ENCODE measurements around the gene ATP4A. TPM values are rescaled to one million over a fixed set of nuclear protein-coding genes. Genes with fewer than 3 reads are reported as not detected.
A peak's percentile ranks its signal among the peaks of the same experiment; 100 is the strongest.
"Not testable (repeated sequence)": the region's sequence is repeated elsewhere in the genome, so short reads cannot be mapped to it uniquely, and the experiment has no call there.

ATP4A gene
- not detected for total RNA-seq
- long read RNA-seq, donor 1, result 0 reads
- long read RNA-seq, donor 2, result 0 reads

DNA sequence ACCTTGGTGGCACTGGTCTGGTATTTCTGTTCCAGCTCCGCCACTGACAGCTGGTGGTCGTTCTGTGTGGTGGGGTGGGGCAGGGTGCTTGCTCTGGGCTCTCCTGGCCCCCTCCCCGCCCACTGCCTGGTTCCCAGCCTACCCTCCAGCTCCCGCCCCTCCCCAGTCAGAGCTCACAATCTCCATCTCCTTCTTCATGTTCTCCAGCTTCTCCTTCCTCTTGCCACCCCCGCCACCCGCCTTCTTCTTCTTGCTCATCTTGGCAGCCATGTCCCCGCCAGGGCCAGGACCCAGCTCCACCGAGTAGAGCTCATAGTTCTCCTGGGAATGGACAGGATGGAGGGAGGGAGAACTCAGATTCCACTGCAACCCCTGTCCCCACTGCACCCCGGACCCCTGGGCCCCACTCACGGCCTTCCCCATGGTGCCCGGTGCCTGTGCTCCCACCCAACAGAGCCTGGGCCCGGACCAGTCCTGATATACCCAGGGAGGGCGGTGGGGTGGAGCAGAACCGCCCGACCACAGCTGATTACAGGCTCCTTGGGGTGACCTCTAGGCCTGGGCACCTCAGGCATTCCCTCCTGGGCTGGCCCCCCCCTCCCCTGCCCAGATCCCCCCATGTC lies at the start of gene ATP4A:
TSS of gene ATP4A (minus strand) at position 452 of the 623 bp plus-strand sequence. CDS start at position 423, 29 bp downstream.
- intact Hi-C loops (cut with DNase I), result no loop called here

DNA sequence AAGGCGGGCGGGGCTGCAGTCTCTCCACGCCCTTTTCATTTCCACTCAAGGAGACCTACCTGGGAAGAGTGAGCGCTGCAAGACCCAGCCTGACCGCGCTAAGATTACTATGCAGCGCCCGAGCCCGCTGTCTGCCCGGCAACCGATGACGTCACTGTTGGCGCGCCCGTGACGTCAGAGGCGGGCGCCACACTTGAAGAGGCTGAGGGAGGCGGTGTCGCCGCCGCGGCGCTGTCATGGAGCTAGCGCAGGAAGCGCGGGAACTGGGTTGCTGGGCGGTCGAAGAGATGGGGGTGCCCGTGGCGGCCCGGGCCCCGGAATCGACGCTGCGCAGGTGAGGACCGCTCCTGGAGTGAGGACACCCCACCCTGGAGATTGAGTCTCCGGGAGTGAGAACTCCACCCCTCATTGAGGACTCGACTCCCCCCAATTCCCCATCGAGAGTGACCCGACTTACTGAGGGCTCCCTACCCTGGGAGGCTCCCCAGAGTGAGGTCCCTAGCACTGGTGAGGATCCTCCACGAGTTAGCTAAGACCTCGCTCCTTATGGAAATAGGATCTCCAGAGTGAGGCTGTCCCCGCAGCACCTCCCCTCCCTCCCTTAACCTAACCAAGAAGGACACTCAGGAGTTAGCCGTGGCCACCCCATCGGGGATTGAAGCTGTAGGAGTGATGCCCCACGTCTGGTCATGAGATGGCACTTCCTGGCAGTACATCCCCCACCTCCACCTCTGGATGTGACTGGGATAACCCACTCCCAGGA lies 49.3 kb upstream of the ATP4A start, which contains the start of gene HAUS5:
TSS of gene HAUS5 (plus strand) at position 177 of the 763 bp plus-strand sequence. CDS start at position 237, 60 bp downstream.
- DNase-seq (ENCODE audit: low spot score), result peak; percentile 98
- intact Hi-C loops (cut with DNase I), result no loop called here

More for the DNA sequence above, at the start of gene ATP4A:
- no peak for DNase-seq (ENCODE audit: low spot score)

DNA sequence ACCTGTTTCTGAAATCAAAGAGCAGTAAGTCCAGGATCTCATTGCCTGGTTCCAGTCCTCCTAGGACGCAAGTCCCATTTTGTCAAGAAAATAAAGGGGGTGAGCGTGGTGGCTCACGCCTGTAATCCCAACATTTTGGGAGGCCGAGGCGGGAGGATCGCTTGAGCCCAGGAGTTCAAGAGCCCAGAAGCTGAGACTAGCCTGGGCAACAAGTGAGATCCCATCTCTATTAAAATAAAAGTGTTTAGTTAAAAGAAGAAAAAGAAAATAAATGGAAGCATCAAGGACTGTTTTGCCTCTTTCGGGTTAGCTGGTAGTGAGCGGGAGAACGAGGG lies 48.7 kb upstream of the ATP4A start:
- no peak for DNase-seq (ENCODE audit: low spot score)
- intact Hi-C loops (cut with DNase I), result no loop called here

DNA sequence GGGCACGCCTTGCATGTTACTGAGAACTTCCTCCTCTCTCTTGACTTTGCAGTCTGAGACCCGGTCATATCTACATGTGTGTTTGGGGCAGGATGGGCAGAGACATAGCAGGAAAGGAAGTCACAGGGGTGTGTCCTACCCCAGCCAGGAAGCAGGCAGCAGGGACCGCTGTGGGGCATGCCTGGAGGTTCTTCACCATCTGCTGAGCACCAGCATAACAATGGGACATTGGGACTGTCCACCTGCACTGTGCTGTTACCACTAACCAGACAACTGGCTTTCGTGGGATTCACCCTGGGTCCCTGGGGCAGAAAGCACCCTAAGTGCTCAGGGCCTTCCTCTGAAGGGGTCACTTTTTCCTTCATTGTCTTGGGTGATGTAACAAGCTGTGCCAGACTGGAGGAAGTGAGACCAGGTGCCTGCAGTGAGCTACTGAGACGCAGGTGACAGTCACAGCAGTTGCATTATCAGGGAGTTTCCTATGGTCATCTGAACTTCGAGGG lies 46.4 kb upstream of the ATP4A start:
- no peak for DNase-seq (ENCODE audit: low spot score)
- intact Hi-C loops (cut with DNase I), result no loop called here

DNA sequence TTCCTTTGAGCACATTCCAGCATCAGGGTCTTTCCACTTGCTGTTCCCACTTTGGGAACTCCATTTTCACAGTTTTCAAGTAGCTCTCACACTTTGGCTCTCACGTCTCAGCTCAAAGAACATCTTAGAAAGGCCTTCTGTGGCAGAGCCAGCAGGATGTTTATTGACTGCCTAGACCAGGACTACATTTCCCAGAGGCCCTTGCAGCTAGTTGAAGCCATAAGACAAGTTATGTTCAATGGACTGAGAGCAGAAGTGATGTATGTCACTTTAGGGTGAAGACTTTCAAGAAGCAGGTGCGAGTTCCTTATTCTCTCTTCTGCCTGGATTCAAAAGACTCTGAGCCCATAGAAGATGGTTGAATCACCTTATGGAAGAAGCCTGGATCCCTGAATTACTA lies 44.8 kb upstream of the ATP4A start:
- no peak for DNase-seq (ENCODE audit: low spot score)
- intact Hi-C loops (cut with DNase I), result no loop called here

DNA sequence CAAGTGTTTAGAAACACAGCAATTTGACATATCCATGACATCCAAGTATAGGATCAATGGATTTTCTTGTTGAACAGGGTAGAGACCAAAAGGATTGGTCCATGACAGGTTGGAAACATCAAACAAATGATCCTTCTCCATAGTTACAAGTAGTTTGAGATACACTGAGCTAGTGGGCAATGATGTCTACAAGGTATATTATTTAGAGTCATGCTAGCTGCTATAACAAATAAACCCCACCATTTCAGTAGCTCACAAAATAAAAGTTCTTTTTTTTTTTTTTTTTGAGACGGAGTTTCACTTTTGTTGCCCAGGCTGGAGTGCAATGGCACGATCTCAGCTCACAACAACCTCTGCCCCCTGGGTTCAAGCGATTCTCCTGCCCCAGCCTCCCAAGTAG lies 44.2 kb upstream of the ATP4A start:
- DNase-seq (ENCODE audit: low spot score), result no peak
- intact Hi-C loops (cut with DNase I), result no loop called here

DNA sequence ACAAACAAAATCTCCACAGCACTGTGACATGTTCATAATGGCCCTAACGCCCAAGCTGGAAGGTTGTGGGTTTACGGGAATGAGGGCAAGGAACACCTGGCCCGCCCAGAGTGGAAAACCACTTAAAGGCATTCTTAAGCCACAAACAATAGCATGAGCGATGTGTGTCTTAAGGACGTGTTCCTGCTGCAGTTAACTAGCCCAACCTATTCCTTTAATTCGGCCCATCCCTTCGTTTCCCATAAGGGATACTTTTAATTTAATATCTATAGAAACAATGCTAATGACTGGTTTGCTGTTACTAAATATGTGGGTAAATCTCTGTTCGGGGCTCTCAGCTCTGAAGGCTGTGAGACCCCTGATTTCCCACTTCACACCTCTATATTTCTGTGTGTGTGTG lies 43.7 kb upstream of the ATP4A start:
- intact Hi-C loops (cut with DNase I), result not testable (repeated sequence)

DNA sequence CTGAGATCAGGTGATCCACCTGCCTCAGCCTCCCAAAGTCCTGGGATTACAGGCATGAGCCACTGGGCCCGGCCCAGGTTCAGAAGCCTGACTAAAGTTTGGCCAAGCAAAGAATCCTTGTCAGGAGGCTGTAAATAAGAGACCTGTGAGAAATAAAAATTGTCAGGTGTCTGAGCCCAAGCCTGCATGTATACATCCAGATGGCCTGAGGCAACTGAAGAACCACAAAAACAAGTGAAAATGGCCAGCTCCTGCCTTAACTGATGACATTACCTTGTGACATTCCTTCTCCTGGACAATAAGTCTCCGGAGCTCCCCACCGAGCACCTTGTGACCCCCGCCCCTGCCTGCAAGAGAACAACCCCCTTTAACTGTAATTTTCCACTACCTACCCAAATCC lies 41.0 kb upstream of the ATP4A start:
- intact Hi-C loops (cut with DNase I); DNase-seq (ENCODE audit: low spot score): not testable (repeated sequence)

More for the DNA sequence above, 43.7 kb upstream of the ATP4A start:
- not testable (repeated sequence) for DNase-seq (ENCODE audit: low spot score)

DNA sequence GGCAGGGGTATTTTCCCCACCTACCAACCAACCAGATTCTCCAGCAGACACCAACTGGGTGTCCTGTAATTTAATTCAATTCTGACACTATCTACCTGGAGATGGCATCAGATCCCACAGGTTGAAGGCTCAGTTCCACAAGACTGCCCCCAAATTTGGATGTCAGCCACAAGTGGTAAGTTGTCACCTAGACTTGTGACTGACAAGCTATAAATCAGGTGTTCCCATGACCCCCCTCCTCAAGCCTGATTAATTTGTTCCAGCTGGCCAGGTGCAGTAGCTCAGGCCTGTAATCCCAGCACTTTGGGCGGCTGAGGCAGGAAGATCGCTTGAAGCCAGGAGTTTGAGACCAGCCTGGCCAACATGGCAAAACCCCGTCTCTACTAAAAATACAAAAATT lies 38.5 kb upstream of the ATP4A start:
- intact Hi-C loops (cut with DNase I), result no loop called here
- no peak for DNase-seq (ENCODE audit: low spot score)

DNA sequence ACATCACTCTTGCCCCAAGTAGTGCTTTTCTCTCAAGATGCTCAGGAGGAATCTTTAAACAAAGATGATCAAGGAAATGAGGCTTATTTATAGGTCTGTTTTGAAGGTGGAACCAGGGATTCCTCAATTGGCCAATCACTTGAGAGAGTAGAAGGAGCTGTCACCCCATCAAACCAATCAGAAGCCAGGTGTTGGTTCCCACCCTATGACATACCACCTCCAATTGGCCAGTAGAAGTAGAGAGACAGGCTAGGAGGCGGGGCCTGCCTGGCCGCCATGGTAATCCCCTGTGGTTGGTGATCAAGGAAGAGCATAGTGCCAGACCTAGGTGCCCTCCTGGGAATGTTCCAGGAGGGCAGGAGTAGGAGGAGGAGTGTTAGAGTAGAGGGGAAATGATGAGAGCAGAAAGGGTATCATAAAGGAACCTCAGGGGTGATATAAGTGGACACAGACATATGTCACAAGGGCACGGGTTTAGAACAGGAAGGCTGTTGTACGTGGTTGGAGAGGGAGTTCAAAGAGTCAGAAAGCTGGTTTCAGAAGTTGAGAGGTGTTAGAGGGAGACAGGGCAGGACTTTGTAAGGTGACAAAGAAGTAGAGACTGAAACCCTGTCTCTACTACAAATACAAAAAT lies 33.0 kb upstream of the ATP4A start:
- intact Hi-C loops (cut with DNase I), result no loop called here
- DNase-seq (ENCODE audit: low spot score), result no peak

DNA sequence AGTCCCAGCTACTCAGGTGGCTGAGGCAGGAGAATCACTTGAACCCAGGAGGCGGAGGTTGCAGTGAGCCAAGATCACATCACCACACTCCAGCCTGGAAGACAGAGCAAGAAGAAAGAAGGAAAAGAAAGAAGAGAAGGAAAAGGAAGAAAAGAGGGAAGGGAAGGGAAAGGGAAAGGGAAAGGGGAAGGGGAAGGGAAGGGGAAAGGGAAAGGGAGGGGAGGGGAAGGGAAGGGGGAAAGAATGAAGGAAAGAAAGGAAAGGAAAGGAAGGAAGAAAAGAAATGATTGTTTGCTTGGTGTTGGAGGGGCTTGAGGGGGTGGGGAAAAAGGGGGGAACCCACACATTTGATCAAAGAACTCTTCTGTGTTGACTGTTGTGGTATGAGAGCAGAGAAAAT lies 32.5 kb upstream of the ATP4A start:
- no peak for DNase-seq (ENCODE audit: low spot score)
- intact Hi-C loops (cut with DNase I), result no loop called here

DNA sequence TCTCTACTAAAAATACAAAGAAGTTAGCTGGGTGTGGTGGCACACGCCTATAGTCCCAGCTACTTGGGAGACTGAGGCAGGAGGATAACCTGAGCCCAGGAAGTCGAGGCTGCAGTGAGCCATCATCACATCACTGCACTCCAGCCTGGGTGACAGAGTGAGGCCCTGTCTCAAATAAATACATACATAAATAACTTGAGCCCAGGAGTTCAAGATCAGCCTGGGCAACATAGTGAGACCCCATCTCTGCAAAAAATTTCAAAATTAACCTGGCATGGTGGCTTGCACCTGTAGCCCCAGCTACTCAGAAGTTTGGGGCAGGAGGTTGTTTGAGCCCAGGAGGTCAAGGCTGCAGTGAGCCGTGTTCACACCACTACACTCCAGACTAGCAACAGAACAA lies 31.6 kb upstream of the ATP4A start:
- DNase-seq (ENCODE audit: low spot score); intact Hi-C loops (cut with DNase I): not testable (repeated sequence)

DNA sequence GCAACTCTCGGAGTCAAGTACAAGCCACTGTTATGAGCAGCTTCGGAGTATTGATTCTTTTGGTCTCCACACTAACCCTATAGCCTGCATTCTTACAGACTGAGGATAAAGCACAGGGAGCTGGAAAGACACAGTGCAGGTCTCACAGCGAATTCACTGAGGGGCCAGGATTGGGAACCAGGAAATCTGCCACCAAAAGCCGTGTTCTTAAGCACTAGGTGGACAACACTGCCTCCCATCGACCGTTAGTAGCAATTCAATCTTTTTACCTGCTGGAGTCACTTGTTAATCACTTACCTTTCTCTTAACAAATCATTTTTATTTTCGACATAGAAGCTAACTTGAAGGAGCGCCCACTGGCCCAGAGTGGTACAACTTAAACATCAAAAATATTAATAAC lies 28.8 kb upstream of the ATP4A start:
- intact Hi-C loops (cut with DNase I), result no loop called here
- no peak for DNase-seq (ENCODE audit: low spot score)

DNA sequence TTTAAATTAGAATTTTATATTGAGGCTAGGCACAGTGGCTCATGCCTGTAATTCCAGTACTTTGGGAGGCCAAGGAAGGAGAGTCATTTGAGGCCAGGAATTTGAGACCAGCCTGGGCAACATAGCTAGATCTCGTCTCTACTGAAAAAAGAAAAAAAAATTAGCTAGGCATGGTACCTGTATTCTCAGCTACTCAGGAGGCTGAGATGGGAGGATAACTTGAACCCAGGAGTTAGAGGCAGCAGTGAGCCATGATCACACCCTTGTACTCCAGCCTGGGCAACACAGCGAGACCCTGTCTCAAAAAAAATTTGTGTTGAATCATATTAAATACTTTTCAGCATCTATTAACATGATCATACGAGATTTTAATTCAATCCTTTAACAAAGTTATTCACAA lies 27.4 kb upstream of the ATP4A start:
- intact Hi-C loops (cut with DNase I), result no loop called here
- no peak for DNase-seq (ENCODE audit: low spot score)

DNA sequence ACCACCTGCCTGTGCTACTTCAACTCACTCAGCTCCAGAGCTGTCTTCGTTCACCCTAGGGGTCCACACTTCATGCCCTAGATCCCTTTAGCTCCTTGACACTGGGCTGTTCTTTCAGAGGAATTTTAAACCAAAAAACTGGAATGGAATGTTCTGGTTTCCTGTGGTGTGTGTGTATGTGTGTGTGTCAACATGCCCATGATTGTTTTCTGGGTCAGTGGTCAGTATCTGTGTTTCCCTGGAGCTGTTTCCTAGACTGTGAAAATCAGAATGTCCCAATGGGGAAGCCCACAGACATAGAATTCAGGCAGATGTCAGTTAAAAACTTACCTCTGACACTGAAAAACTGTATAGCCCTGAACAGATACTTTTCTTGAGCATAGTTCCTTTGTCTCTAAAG lies 23.9 kb upstream of the ATP4A start:
- no peak for DNase-seq (ENCODE audit: low spot score)

DNA sequence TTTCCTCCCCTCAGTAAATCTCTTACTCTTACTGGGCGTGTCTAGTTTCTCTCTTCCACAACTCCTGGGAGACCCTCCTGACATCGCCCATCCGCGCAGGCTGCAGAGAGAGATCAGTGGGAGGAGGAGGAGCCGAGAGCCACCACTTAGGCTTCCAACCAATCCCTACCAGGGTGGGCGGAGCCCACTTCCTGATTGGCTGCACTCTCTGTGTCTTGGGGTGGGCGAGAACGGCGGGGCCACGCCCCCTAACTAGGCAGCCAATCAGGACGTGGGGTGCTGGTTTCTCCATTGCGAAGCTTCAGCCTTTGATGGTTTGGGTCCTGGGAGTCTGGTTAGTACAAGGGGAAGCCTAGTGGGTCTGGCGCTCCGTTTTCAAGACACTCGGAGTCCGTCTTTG lies 22.4 kb upstream of the ATP4A start, which contains the start of gene PMIS2:
TSS of gene PMIS2 (plus strand) at position 326 of the 400 bp plus-strand sequence. CDS start 87 bp downstream, outside the sequence.
- no peak for DNase-seq (ENCODE audit: low spot score)
- intact Hi-C loops (cut with DNase I), result no loop called here

More for the DNA sequence above, 23.9 kb upstream of the ATP4A start:
- intact Hi-C loops (cut with DNase I), result no loop called here

DNA sequence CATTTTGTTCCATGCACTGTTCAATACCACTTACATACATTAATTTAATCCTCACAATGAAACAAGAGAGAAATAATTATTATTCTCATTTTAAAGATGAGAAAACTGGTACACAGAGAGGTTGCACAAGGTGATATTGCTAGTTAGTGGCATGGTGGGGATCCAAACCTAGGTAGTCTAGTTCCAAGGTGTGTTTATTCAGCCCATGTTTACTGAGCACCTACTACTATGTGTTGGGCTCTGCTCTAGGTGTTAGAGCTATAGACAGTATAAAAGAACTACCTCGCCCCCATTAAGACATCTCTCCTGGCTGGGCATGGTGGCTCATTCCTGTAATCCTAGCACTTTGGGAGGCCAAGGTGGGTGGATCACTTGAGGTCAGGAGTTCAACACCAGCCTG lies 19.3 kb upstream of the ATP4A start:
- intact Hi-C loops (cut with DNase I), result no loop called here
- DNase-seq (ENCODE audit: low spot score), result no peak

DNA sequence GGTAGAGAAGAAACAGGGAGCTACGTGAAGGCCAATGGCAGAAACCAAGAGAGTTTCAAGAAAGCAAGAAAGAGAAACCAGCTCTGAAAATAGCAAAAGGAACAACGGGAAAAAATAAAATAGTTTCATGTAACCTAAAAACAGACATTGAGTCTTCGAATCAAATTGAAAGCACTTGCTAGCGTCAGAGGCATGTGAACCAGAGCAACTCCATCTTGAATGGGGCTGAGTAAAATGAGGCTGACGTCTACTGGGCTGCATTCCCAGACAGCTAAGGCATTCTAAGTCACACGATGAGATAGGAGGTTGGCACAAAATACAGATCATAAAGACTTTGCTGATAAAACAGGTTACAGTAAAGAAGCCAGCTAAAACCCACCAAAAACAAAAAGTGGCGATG lies 15.2 kb upstream of the ATP4A start:
- DNase-seq (ENCODE audit: low spot score), result no peak
- intact Hi-C loops (cut with DNase I), result no loop called here

DNA sequence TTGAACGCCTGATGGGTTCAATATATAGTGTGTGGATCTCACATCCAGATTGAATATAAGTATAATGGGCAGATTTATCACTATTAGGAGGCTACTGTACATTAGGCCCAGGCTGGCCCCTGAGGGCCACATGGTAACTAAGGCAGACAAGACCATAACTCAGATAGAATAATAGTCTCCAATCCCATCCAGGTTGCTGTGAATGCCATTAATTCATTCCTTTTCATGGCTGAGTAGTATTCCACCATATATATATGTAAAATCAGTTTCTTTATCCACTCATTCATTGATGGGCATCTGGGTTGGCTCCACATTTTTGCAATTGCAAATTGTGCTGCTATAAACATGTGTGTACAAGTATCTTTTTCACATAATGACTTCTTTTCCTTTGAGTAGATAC lies 14.5 kb upstream of the ATP4A start:
- intact Hi-C loops (cut with DNase I), result no loop called here
- no peak for DNase-seq (ENCODE audit: low spot score)

DNA sequence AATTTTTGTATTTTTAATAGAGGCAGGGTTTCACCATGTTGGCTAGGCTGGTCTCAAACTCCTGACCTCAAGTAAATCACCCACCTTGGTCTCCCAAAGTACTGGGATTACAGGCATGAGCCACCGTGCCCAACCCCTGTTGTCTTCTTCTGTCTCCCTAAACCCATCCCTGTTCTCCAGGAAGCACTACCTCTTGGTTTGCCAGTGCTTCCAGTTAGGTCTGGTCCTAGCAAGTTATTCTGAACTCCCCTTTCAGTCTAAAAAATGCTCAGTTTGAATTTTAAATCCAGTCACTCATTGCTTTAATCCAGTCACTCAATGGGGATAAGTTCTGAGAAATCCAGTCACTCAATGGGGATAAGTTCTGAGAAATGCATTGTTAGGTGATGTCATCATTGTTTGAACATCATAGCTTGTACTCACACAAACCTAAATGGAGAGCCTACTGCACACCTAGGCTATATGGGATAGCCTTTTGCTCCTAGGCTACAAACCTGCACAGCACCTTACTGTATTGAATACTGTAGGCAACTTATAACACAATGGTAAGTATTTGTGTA lies 8.0 kb upstream of the ATP4A start:
- intact Hi-C loops (cut with DNase I), result no loop called here
- no peak for DNase-seq (ENCODE audit: low spot score)
